C4-2B (cell line): Measurements from ENCODE around the gene GARRE1.
"Not testable (repeated sequence)": the region's sequence is repeated elsewhere in the genome, so short reads cannot be mapped to it uniquely, and the experiment has no call there.

Experiments
- H3K27ac ChIP-seq: fragments of 450-650 bp; 2 replicates; pipeline ENCODE4 v1.5.1; 2017
- ZFX ChIP-seq: fragments of 450-650 bp; IDR thresholded peaks from 2 replicates; pipeline ENCODE4 v1.6.1; 2017
- TF ChIP-seq, protein P1 (sequence below): fragments of 450-650 bp; conservative IDR thresholded peaks from 2 replicates; pipeline ENCODE4 v1.5.1; 2017; ENCODE audit warnings: mild to moderate bottlenecking

The GARRE1 gene

GRCh38 chr19:34275705-34276104 lies 21.4 kb downstream of the GARRE1 start:
- TF ChIP-seq, protein P1, sequence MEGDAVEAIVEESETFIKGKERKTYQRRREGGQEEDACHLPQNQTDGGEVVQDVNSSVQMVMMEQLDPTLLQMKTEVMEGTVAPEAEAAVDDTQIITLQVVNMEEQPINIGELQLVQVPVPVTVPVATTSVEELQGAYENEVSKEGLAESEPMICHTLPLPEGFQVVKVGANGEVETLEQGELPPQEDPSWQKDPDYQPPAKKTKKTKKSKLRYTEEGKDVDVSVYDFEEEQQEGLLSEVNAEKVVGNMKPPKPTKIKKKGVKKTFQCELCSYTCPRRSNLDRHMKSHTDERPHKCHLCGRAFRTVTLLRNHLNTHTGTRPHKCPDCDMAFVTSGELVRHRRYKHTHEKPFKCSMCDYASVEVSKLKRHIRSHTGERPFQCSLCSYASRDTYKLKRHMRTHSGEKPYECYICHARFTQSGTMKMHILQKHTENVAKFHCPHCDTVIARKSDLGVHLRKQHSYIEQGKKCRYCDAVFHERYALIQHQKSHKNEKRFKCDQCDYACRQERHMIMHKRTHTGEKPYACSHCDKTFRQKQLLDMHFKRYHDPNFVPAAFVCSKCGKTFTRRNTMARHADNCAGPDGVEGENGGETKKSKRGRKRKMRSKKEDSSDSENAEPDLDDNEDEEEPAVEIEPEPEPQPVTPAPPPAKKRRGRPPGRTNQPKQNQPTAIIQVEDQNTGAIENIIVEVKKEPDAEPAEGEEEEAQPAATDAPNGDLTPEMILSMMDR, result no peak
- no peak for TF ChIP-seq ZFX
- no peak overlapping the region for H3K27ac ChIP-seq

GRCh38 chr19:34276614-34277013 lies 22.3 kb downstream of the GARRE1 start:
- no peak overlapping the region for H3K27ac ChIP-seq
- TF ChIP-seq ZFX, result no peak

- TF ChIP-seq ZFX, result no peak
- TF ChIP-seq, protein P1, result no peak
- no peak overlapping the region for H3K27ac ChIP-seq
Measured at GRCh38 chr19:34277244-34277643, 22.9 kb downstream of the GARRE1 start.

GRCh38 chr19:34278783-34279182 lies 24.4 kb downstream of the GARRE1 start:
- H3K27ac ChIP-seq, result no peak overlapping the region

DNA sequence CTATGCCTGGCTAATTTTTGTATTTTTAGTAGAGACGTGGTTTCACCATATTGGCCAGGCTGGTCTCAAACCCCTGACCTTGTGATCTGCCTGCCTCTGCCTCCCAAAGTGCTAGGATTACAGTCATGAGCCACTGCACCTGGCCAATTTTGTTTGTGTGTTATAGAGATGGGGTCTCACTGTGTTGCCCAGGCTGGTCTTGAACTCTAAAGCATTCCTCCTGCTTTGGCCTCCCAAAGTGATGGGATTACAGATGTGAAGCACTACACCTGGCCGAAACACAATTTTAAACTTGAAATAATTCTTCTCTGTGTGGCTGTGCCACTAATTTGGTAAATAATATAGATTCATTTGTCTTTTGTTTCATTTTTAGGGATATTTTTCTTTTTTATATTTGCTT lies 27.1 kb downstream of the GARRE1 start:
- not testable (repeated sequence) for H3K27ac ChIP-seq

More at GRCh38 chr19:34278783-34279182, 24.4 kb downstream of the GARRE1 start:
- TF ChIP-seq, protein P1, result no peak
- no peak for TF ChIP-seq ZFX

- H3K27ac ChIP-seq, result peak overlapping the region; percentile 68
- no peak for TF ChIP-seq ZFX
- TF ChIP-seq, protein P1, result no peak
Measured at GRCh38 chr19:34282611-34283519, 28.5 kb downstream of the GARRE1 start.

GRCh38 chr19:34284505-34284904 lies 30.2 kb downstream of the GARRE1 start:
- H3K27ac ChIP-seq, result no peak overlapping the region
- TF ChIP-seq, protein P1, result no peak
- no peak for TF ChIP-seq ZFX

- TF ChIP-seq ZFX, result no peak
- TF ChIP-seq, protein P1, result no peak
Measured at GRCh38 chr19:34287662-34288140, 33.3 kb downstream of the GARRE1 start.

More at GRCh38 chr19:34287662-34288140, 33.3 kb downstream of the GARRE1 start:
- H3K27ac ChIP-seq, result peak overlapping the region; percentile 23; the same call in 1 of the 2 replicates
